SK-N-SH (cell line): ENCODE results near the gene SPNS1. TPM values are rescaled to one million over a fixed set of nuclear protein-coding genes. Genes with fewer than 3 reads are reported as not detected.

Experiments used
- CTCF ChIA-PET: fragments of 300-600, 350-600 bp; formaldehyde crosslinking; extraction: SDS; loops from one replicate; lab custom pipeline; 2021; lab: Yijun Ruan, JAX
- POLR2A ChIA-PET: fragments of 350-600 bp; sonication (Branson Sonifier 250); formaldehyde crosslinking; extraction: SDS; loops from one replicate; lab custom pipeline; 2020; ENCODE audit warnings: antibody characterized with exemption, inconsistent platforms; lab: Yijun Ruan, JAX
- DNase-seq: peaks from one replicate; pipeline ENCODE4 v3.0.0; 2012
- H2AFZ ChIP-seq: fragments of 200-600 bp; sonication (generic); 2 replicates; pipeline ENCODE4 v1.8.1; 2016; ENCODE audit warnings: antibody characterized with exemption, mild to moderate bottlenecking, low read depth
- H3F3A ChIP-seq: fragments of 200-600 bp; sonication (generic); replicated peaks from 2 replicates; pipeline ENCODE3; 2016; ENCODE audit warnings: antibody characterized with exemption, mild to moderate bottlenecking; ENCODE audit not compliant: insufficient read depth
- H3K27ac ChIP-seq, 2 experiments: fragments of 200-500 bp in 1 of 2; fragments of 200-600 bp in 1 of 2; sonication (Bioruptor generic) in 1 of 2; sonication (generic), shearing (Covaris generic) in 1 of 2; 2 replicates each; pipeline versions ENCODE4 v1.5.1 to v1.6.1; 2014 to 2016; ENCODE audit warnings: low read depth in 2 of 2, inconsistent platforms in 1 of 2, low read length in 1 of 2, mild to moderate bottlenecking in 1 of 2, mixed read lengths in 1 of 2
- H3K27me3 ChIP-seq: fragments of 200-600 bp; sonication (generic), shearing (Covaris generic); 2 replicates; pipeline ENCODE4 v1.6.1; 2016; ENCODE audit warnings: mixed run types; ENCODE audit not compliant: insufficient read depth
- H3K36me3 ChIP-seq, 2 experiments: fragments of 200-500 bp in 1 of 2; fragments of 200-600 bp in 1 of 2; sonication (Bioruptor generic) in 1 of 2; sonication (generic) in 1 of 2; replicated peaks in 1 of 2; 2 replicates each; pipeline versions ENCODE3 to v1.5.1; 2014 to 2016; ENCODE audit warnings: low read length in 1 of 2, mild to moderate bottlenecking in 1 of 2; ENCODE audit not compliant: insufficient read depth in 2 of 2, control insufficient read depth in 1 of 2
- H3K4me1 ChIP-seq, 2 experiments: fragments of 200-500 bp in 1 of 2; fragments of 200-600 bp in 1 of 2; sonication (Bioruptor generic) in 1 of 2; sonication (generic), shearing (Covaris generic) in 1 of 2; 2 replicates each; pipeline versions ENCODE4 v1.5.1 to v1.6.1; 2014 to 2016; ENCODE audit warnings: low read depth in 1 of 2, low read length in 1 of 2, mixed run types in 1 of 2; ENCODE audit not compliant: insufficient read depth in 2 of 2, control insufficient read depth in 1 of 2
- H3K4me2 ChIP-seq: fragments of 200-600 bp; sonication (generic), shearing (Covaris generic); 2 replicates; pipeline ENCODE4 v1.6.1; 2017; ENCODE audit warnings: mixed run types
- H3K4me3 ChIP-seq, 2 experiments: fragments of 200-500 bp in 1 of 2; fragments of 200-600 bp in 1 of 2; sonication (Bioruptor generic) in 1 of 2; sonication (generic), shearing (Covaris generic) in 1 of 2; 2 replicates each; pipeline versions ENCODE4 v1.5.1 to v1.8.1; 2014 to 2016; ENCODE audit warnings: low read depth in 2 of 2, inconsistent platforms in 1 of 2, low read length in 1 of 2, mild to moderate bottlenecking in 1 of 2, mixed read lengths in 1 of 2, moderate library complexity in 1 of 2
- H3K79me2 ChIP-seq: fragments of 200-600 bp; sonication (generic); 2 replicates; pipeline ENCODE4 v1.8.1; 2017; ENCODE audit warnings: mild to moderate bottlenecking; ENCODE audit not compliant: insufficient read depth
- H3K9ac ChIP-seq: fragments of 200-600 bp; sonication (generic); 2 replicates; pipeline ENCODE4 v1.6.1; 2017; ENCODE audit warnings: mixed run types
- H3K9me2 ChIP-seq: fragments of 200-600 bp; sonication (generic); 2 replicates; pipeline ENCODE4 v1.6.1; 2017; ENCODE audit warnings: mixed run types
- H3K9me3 ChIP-seq: fragments of 200-600 bp; sonication (generic); 2 replicates; pipeline ENCODE4 v1.6.1; 2017; ENCODE audit warnings: mixed run types, mild to moderate bottlenecking, moderate library complexity
- H4K20me1 ChIP-seq: fragments of 200-600 bp; sonication (generic); 2 replicates; pipeline ENCODE4 v1.6.1; 2017; ENCODE audit warnings: mild to moderate bottlenecking, mixed run types; ENCODE audit not compliant: insufficient read depth
- FOSL2 ChIP-seq: IDR thresholded peaks from 2 replicates; pipeline ENCODE4 v1.4.0; 2012; ENCODE audit warnings: low read depth, mild to moderate bottlenecking, moderate library complexity, borderline replicate concordance
- FOXJ3 ChIP-seq: sonication (generic); formaldehyde crosslinking; IDR thresholded peaks from 2 replicates; pipeline ENCODE4 v1.5.1; 2020; ENCODE audit warnings: mild to moderate bottlenecking, missing genetic modification reagents
- IRF3 ChIP-seq: fragments of 150-350 bp; IDR thresholded peaks from 2 replicates; pipeline ENCODE4 v1.6.1; 2016; ENCODE audit warnings: mild to moderate bottlenecking, low read depth, low read length
- MAX ChIP-seq: IDR thresholded peaks from 2 replicates; pipeline ENCODE4 v1.4.0; 2012; ENCODE audit warnings: low read depth
- MEF2A ChIP-seq: IDR thresholded peaks from 2 replicates; pipeline ENCODE4 v1.4.0; 2012; ENCODE audit warnings: low read depth, borderline replicate concordance
- POLR2AphosphoS5 ChIP-seq: IDR thresholded peaks from 2 replicates; pipeline ENCODE4 v1.6.1; 2012; ENCODE audit warnings: low read depth, low read length
- RAD21 ChIP-seq: IDR thresholded peaks from 2 replicates; pipeline ENCODE4 v1.6.1; 2012; ENCODE audit warnings: mild to moderate bottlenecking, low read length
- SIN3A ChIP-seq: IDR thresholded peaks from 2 replicates; pipeline ENCODE4 v1.6.1; 2012; ENCODE audit warnings: low read depth, mild to moderate bottlenecking, low read length, moderate library complexity, borderline replicate concordance
- TAF1 ChIP-seq: IDR thresholded peaks from 2 replicates; pipeline ENCODE4 v1.6.1; 2012; ENCODE audit warnings: low read depth, mild to moderate bottlenecking, low read length, moderate library complexity, borderline replicate concordance
- ZBTB33 ChIP-seq: IDR thresholded peaks from 2 replicates; pipeline ENCODE4 v1.4.0; 2012; ENCODE audit warnings: low read depth, borderline replicate concordance
- WGBS: methylation state at CpG from one replicate; pipeline ENCODE4 v1.1.6; 2017; ENCODE audit warnings: low lambda C conversion rate; 5-methylcytosine and 5-hydroxymethylcytosine counted together
- polyA plus RNA-seq, 3 experiments: library from polyadenylated mRNA; depleted of rRNA; stranded (reverse); fragments of >200 nt; gene quantifications; 2 replicates each; pipeline ENCODE4 v1.2.3, GENCODE V29; 2012

SPNS1 gene
- polyA plus RNA-seq, 1 of the 3 experiments (the other 2 are of a cell fraction) = 41.1 TPM

GRCh38 chr16:28951410-28951943, 23.1 kb upstream of the SPNS1 start:
- Histone ChIP-seq H3K27ac (peak overlapping the region; percentile 45 to 58; a peak in 2 of 4 replicates), H3K9ac (peak overlapping the region; percentile 86), H4K20me1 (no peaks in the 10 kb centered on the region), H3F3A (peaks cover 3% of the 10 kb centered on the region), H3K4me3 (peak overlapping the region; percentile 68 to 93), H2AFZ (peak overlapping the region; percentile 81; the same call in 1 of the 2 replicates), H3K79me2 (peaks cover 31% of the 10 kb centered on the region)
- CTCF ChIA-PET = interaction anchor here (0.6 to 1.7 kb wide), 3 partner anchors 23 to 963 kb away, joined by 3 to 8 read pairs (median 7); partner anchors contain the start of gene SPNS1
- POLR2A ChIA-PET = interaction anchor here (1.0 to 2.0 kb wide), 2 partner anchors 22 to 106 kb away, joined by 3 to 10 read pairs; no protein-coding TSS in a partner anchor
- DNase-seq = no peak
- TF ChIP-seq IRF3 (no peak), SIN3A (no peak), FOXJ3 (CRISPR knock-in tag) (no peak), TAF1 (no peak)
- TF ChIP-seq, all 33 proteins: peak for 0
- H3K4me2 ChIP-seq = peak overlapping the region; percentile 92
- no peaks in the 10 kb centered on the region for H3K9me2 ChIP-seq
- H3K9me3 ChIP-seq = no peaks in the 10 kb centered on the region
- 2% methylated on average over 11 of the region's 17 CpGs for WGBS
- peaks cover 5 to 7% of the 10 kb centered on the region in 2 experiments; a peak in 1 of 4 replicates for H3K4me1 ChIP-seq
- H3K36me3 ChIP-seq = peaks cover 23 to 31% of the 10 kb centered on the region in 2 experiments
- H3K27me3 ChIP-seq = no peaks in the 10 kb centered on the region

- no peaks in the 10 kb centered on the region for H3F3A ChIP-seq
- DNase-seq = no peak
- no peaks in the 10 kb centered on the region for H4K20me1 ChIP-seq
- peaks cover 8% of the 10 kb centered on the region; the same call in 1 of the 2 replicates for H3K79me2 ChIP-seq
- no peak overlapping the region for H3K4me3 ChIP-seq
- ChIA-PET POLR2A (no interaction called here), CTCF (interaction anchor here (1.4 kb wide), 1 partner anchor 13 kb away, joined by 6 read pairs; no protein-coding TSS in a partner anchor)
- H3K4me2 ChIP-seq = no peak overlapping the region
- H3K4me1 ChIP-seq = no peaks in the 10 kb centered on the region
- no peaks in the 10 kb centered on the region for H3K9me2 ChIP-seq
- H3K9me3 ChIP-seq = no peaks in the 10 kb centered on the region
- no peaks in the 10 kb centered on the region for H3K27me3 ChIP-seq
- peaks cover 50 to 51% of the 10 kb centered on the region in 2 experiments for H3K36me3 ChIP-seq
- H3K9ac ChIP-seq = no peak overlapping the region
- TF ChIP-seq POLR2AphosphoS5 = no peak
- no peak for TF ChIP-seq FOSL2
- TF ChIP-seq MEF2A = no peak
- TF ChIP-seq MAX = no peak
- no peak for TF ChIP-seq RAD21
- no peak for TF ChIP-seq FOXJ3 (CRISPR knock-in tag)
- TF ChIP-seq ZBTB33 = no peak
- WGBS = over 99% methylated on average over 9 of the region's 9 CpGs
- H3K27ac ChIP-seq = no peak overlapping the region
- no peak overlapping the region for H2AFZ ChIP-seq
These were observed 16.4 kb upstream of the SPNS1 start for GRCh38 chr16:28958216-28958615.
